GM19193 (cell line): Measurements from ENCODE around the gene PHRF1.

ENCODE experiments used
- POLR2A ChIP-seq: IDR thresholded peaks from 4 replicates; pipeline ENCODE4 v1.6.1; 2011; ENCODE audit not compliant: insufficient read depth, insufficient read length; ENCODE audit errors: extremely low read depth

The PHRF1 gene

DNA sequence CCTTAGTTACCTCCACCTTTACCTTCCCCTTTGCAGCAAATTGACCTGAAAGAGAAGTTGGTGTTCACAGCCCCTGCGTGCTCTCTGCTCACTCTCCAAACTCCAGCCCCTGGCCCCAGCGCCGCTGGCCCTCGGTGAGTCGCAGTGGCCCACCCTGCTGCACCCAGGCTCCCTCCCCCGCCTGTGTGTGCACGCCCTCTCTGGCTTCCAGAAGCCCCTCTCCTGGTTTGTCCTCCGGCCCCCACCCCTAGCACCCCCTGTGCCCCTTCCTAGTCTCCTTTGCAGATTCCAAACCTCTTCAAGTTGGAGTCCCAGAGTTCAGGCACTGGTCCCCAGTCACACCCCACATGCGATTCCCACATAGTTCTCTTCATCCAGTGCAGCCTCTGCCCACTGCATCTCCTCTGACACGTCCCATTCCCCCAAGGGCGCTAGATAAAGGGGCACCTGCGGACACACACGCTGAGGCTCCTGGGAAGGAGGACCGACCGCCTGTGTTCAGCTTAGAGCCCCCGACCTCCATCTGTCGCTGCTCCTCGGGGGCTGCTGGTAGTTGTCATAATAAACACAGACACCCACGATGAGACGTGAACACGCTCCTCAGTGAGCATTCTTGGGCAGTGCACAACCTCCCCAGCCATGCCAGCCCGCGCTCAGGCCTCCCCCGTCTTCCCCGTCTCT lies 1.5 kb upstream of the PHRF1 start:
- no peak for TF ChIP-seq POLR2A

GRCh38 chr11:575313-575995 lies 816 bp upstream of the PHRF1 start:
- no peak for TF ChIP-seq POLR2A

GRCh38 chr11:576811-577610 lies 741 bp downstream of the PHRF1 start:
- no peak for TF ChIP-seq POLR2A

GRCh38 chr11:577611-577894 lies 1.3 kb downstream of the PHRF1 start:
- TF ChIP-seq POLR2A = no peak

DNA sequence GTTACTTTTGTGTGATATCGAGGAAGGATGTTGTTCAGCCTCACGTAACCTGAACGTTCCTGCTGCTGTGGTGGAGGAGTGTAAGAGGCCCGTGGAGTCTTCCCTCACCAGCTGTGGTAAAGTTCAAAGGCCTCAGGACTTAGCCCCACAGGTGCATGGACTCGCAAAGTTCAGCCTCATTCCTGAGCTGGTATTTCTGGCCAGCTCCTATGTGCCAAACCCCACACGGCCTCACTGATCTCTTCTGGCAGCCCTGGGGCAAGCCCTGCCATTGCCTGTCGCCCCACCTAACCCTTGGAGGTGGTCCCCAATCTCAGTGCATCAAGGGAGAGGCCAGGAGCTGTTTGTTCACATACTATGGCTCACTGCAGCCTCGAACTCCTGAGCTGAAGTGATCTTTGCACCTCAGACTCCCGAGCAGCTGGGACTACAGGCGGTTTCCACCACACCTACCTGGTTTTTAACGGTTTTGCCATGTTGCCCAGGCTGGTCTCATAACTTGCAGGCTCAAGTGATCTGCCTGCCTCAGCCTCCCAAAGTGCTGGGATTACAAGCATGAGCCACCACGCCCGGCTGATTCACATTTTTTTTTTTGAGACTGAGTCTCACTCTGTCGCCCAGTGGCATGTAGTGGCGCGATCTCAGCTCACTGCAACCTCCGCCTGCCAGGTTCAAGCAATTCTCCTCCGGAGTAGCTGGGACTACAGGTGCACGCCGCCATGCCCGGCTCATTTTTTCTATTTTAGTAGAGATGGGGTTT lies 2.2 kb downstream of the PHRF1 start:
- TF ChIP-seq POLR2A = no peak

DNA sequence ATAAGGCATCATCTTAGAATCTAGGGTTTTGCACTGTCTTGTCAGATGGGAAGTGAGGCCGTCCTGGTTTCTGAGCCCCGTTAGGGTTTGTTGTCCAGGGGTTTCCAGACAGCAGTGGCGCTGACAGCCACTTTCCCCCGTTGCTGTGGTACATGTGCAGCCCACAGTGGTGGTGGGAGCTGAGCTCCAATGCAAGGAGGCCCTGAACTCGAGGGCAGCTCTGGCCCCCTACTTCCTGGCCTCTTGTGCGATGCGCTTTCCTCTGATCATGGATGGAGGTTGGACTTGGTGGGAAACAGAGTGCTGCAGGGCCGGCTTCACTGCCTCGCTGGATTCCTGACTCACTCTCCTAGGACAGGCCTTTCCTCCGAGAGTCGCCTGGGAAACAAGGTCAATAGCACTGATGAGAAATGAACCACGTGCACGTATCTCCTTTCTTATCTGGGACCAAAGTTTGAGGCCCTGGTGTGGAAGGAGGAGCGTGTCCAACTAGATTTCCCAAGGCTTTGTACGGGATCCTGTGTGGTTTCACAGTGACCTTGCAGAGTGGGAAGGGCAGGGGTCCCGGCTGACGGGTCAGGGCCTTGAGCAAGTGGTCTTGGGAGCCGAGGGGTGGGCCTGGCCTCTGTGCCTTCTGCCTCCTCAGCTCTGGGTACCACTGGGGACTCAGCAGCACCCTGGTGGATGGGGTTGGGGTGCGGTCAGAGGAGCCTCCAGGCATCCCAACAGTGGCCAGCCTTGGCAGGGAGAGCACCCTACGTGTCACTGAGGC lies 3.7 kb downstream of the PHRF1 start:
- no peak for TF ChIP-seq POLR2A

DNA sequence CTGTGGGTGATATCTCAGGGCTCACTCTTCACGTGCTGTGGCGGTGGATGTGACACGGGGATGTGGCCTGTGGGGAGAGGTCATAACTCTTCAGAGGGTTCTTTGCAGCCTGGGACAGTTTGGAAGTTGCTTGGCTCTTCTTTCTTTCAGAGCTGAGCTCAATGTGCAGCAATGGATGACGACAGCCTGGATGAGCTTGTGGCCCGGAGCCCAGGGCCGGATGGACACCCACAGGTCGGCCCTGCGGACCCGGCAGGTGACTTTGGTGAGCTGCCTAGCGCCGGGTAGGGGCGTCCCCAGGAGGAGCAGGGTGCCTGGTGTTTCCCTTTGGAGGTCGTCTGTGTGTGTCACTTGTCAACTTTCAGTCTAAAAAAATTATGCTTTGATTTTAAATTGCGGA lies 5.1 kb downstream of the PHRF1 start:
- no peak for TF ChIP-seq POLR2A

DNA sequence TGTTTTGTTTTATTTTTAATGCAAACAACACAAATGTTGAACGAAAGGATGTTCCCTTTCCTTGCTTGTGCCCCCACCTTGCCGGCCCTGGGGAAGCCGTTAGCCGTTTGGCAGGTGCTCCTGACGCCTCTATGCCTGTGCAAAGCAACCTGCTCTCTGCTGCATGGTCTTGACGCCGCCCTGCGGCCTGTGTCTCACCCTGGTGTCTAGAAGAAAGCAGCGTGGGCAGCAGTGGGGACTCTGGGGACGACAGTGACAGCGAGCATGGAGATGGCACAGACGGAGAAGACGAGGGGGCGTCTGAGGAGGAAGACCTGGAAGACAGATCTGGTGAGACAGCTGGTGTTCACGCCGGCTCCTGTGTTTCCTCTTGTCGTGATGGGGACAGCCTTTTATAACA lies 5.5 kb downstream of the PHRF1 start:
- no peak for TF ChIP-seq POLR2A

- no peak for TF ChIP-seq POLR2A
Observed at GRCh38 chr11:584287-584686, 8.0 kb downstream of the PHRF1 start.

GRCh38 chr11:586376-587316 lies 10.4 kb downstream of the PHRF1 start:
- TF ChIP-seq POLR2A = no peak

DNA sequence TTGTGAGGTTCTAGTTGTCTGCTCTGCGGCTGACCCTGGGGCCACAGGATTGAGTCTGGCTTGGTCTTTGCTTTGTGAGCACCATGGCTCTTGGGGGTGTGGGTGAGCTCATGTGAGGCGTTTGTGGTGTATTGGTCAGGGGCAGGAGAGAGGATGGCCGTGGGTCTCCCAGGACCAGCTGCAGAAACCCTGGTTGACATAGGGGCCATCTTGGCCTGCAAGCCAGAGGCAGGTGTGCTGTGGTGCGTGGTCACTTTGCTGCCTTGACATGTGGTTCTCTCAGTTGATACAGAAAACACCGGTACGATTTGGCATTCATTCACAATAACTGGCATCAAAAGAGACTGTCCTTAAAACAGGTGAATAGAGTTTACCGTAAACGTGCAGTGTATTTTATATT lies 11.3 kb downstream of the PHRF1 start:
- TF ChIP-seq POLR2A = no peak

DNA sequence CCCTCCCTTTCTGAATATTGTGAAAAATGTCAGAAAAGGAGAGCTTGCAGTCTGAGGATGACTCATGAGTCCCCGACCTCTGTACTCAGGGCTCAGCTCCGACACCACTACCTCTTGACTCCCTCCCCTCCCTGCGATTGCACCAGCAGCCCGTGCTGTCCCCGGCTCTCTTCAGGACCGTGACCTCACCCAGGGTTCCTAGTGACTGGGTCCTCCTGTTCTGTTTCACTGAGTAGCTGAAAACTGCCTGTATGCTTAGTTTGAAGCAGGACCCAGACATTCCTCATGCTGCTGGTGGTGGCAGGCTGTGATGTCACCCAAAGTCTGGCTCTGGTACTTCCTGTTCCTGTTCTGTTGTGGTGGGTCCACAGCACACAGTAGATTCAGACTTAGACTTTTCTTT lies 11.7 kb downstream of the PHRF1 start:
- no peak for TF ChIP-seq POLR2A

DNA sequence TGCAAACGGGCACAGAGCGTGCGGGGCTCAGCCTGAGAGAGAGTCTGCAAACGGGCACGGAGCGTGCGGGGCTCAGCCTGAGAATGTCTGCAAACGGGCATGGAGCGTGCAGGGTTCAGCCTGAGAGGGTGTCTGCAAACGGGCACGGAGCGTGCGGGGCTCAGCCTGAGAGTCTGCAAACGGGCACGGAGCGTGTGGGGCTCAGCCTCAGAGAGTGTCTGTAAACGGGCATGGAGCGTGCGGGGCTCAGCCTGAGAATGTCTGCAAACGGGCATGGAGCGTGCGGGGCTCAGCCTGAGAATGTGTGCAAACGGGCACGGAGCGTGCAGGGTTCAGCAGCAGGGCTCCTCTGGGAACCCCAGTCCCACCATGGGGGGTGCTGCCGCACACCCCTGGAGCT lies 13.5 kb downstream of the PHRF1 start:
- no peak for TF ChIP-seq POLR2A
